Activated naive CD4-positive, alpha-beta T cell treated with Interleukin-2 at 50 U/mL for 16 hours (primary cell): ENCODE results near the gene ANKRD6.

Experiments
- DNase-seq: peaks from one replicate; pipeline ENCODE4 v3.0.0-alpha.2; 2020

ANKRD6 gene

DNA sequence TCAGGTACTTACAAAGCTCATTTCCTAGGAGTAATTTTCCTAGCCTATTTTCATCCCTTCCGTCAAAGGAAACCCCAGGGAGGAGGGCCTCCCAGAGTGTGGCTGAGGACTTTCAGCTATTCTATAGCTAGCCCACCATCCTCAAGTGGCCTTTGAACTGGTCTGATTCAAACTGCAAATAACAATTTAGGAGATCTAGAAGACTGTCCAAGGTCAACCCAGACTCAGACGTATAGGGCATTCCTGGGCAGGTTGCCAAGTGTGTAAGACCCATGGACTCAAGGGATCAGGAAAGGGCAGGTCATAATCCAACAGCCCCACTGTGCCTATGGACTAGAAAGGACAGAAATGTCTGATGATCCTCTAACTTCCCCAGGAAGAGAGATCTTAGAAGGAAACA is 18.7 kb upstream of the ANKRD6 start:
- DNase-seq = no peak

DNA sequence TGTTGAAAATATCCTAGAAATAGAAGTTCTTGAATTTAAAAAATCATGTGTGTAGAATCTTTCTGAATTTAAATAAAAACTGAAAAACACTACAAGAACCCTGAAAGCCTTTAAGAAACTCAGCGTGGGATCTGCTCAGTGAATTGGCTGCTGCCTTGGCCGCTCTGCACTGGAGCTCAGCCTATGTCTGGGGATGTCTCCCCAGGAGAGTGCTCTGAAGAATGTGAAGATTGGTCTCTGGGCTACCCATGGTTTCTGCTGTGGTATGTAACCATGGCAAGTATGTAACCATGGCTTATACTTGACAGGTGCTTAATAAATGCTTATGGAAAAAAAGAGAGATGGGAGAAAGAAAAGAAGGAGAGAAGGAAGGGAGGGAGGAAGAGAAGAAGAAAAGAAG is 17.8 kb upstream of the ANKRD6 start:
- no peak for DNase-seq

DNA sequence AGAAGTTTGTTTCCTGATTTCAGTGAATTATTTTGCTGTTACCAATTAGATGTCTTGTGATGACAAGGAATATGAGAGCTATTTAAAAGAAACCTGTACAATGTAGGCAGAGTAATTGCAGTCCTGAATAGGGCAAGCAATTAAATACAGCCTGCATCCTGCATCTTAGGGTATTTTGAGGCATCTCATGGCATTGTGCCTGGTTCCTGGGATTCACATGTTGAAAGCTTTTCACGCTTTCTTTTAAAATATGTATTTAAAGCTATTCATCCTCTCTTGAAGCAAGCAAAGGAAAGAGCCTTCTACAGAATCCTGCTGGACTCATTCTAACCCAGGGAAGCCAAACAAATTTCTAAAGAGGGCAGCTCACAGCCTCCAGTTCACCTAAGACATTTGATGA is 16.2 kb upstream of the ANKRD6 start:
- DNase-seq = no peak

DNA sequence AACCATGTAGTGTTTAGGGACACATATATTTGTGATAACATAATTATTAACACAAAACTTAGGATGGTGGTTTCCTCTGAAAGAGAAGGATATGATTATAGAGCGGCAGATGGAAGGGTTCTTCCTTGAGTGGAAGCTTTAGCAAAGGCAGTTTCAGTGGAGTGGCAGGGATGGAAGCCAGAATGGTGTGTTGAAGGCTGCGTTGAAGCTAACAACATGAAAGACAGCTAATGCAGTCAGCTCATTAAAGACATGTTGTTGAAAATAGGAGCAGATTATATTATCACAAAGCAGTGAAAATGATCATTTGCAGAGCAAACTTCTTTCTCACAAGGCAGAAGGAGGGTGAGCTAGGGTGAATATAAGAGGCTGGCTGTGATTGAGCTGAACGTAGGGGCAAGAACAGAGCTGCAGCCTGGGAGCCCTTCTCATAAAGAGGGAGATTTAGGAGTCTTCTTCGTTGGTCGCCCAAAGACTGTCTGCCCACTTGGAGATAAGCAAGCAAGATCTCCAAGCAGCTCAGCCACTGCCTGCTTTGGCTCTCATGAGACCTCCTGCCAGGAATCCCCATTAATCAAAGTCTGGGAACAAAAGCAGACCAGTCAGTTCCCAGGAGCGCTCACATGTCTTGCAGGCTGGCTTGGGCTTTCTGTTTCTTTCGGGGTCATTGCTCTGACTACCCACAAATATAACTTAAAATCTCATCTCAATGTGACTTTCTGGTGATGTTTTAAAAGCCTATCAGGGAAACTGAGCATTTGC is 2.6 kb upstream of the ANKRD6 start:
- no peak for DNase-seq

DNA sequence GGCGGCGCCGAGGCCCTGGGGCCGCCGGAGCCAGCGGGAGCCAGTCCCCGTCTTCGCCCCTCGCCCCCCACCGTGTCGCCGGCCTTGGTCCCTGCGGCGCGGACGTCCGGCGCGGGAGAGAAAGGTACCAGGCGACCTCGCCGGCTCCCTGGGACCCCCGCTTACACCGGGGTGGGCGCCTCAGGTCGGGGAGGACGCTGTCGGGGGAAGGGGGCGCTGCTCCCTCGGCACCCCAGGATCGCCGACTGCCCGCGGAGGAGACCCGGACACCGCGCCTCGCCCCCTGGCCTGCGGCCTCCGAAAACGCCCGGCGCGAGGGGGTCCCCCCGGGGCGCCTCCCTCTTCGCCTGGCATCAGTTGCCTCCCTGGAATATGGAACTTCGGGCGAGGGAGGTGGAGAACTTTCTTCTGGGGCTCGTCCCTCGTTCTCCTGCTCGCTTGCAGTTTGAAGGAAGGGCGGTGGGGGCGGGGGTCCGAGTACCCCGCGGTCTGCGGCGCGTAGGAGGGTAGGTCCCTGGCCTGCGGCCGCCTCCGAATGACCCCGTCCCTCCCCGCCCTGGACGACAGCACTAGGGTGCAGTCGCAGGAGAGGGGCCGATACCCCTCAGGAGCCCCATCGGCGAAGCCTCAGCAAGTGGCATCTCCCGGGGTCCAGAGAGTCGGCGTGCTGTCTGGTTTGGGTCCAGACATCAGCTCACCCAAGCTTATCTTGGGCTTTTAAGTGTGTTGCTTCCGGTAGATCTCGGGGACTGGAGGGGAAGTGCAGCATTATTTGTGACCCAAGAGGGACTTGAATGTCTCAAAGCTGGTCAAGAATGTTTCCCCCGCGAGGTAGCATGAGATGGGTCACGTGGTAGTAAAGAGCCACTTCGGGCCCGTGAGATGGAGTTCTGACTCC is 549 bp downstream of the ANKRD6 start:
- peak; percentile 15 for DNase-seq

DNA sequence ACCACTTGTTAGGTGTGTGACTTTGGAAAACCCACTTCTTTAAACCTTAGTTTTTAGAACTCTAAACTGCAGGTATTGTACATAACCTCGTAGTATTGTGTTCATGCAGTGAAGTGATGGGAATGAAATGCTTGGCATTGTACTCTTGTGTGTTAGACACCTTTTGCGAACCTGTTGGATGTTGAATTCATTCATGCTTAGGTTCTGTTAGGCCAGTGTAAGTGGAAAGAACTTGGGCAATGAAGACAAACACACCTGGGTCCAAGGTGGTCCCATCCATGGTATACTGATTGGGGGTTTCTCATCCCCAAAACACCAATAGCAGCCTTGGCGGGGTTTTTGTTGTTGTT is 1.2 kb downstream of the ANKRD6 start:
- DNase-seq = no peak

DNA sequence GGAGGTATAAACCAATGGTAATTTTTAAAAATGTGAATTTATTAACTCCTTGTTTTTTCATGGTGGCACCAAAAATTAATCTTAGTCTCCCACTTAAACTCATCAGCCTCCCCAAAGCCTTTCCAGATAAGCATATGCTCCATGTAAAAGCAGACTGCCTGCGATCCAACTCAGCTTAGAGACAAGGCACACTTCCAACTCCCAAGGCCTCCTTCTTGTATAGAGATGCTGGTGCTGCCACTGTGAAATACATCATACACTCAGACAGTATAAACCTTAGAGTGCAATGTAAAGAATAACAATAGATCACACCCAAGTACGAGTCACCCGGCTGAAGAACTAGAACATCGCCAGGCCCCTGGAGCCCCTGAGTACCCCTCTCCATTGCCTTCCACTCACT is 2.0 kb downstream of the ANKRD6 start:
- DNase-seq = no peak

DNA sequence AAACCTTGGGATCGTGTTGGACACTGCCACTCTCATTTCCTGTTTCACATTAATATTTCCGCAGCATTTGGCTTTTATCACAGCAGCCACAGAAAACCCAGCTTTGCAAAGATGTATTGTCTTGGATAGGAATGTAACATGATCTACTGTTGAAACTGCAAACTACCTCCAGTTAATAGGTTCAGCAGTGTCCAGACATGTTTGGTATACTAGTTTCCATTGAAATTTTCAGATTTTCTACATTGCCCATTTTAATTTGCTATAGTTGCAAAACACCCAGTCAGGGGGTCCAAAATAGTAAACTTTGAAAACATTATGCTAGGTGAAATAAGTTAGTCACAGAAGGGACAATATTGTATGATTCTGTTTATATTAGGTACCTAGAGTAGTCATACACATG is 3.3 kb downstream of the ANKRD6 start:
- DNase-seq = no peak

DNA sequence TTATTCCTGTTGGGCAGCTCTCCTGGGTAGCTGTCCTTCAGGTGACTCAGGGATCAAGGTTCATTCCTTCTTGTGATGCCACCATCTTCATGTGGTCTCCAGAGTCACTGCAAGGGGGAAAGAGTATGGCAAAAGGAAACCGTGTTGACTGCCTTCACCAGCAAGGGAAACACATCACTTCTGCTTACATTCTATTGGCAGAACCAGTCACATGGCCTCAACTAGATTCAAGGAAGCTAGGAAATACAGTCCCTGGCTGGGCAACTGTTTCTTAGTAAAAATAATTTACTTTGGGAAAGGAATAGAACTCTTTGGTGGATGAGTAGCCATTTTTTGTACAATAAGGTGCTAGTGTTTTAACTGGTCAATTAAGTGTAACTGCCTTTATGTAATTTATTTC is 5.3 kb downstream of the ANKRD6 start:
- no peak for DNase-seq

DNA sequence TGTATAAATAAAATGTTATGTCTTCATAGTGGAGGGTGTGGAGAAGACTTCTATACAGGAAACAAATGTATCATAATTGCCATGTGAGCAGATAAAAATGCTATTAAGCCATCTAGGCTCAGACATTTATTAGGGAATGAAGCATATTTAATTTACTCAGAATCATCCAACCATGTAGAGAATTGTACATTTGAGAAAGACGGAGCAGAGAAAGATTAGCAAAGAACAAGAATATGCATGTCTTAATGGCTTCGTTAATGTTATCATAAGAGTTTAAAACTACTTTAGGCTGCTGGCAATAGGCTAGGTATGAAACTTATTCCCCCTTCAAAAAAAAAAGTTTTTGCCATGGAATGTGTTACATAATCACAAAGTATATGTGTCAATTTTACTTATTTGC is 6.1 kb downstream of the ANKRD6 start:
- no peak for DNase-seq

DNA sequence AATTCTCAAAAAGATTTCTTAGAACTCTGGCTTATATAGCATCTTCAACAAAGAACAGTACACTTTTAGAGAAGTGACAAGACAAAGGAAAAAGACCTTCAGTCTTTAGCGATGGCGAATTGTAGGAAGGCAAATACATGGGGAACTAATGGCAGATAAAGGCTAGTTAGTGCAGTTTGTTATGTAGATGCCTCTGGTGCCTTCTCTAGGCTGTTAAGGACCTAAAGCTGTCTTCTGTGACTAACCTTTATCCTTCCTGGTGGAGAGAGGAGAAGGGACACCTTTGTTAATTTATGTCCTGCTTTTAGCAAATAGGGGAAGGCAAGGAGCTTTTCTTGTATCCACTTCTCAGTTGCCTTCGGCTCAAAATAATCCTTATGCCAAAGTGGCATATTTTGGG is 7.2 kb downstream of the ANKRD6 start:
- DNase-seq = no peak

DNA sequence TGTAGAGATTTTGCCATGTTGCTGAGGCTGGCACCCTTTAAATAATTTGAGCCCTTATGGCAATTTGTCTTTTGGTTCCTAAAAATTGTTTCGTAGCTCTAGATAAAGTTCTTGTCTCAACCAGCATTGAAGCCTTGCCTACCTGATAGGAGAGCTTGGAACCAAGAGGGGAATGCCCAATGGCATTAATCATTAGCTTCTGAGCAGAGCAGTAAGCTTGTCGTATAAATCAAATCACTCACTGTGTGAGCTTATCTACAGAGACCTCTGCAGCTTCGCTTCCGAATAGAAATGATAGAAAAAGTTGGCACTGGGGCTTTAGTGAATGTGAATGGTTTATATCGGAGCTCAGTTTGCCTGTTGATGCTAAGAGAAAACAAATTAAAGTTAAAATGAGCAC is 10.7 kb downstream of the ANKRD6 start:
- DNase-seq = no peak

DNA sequence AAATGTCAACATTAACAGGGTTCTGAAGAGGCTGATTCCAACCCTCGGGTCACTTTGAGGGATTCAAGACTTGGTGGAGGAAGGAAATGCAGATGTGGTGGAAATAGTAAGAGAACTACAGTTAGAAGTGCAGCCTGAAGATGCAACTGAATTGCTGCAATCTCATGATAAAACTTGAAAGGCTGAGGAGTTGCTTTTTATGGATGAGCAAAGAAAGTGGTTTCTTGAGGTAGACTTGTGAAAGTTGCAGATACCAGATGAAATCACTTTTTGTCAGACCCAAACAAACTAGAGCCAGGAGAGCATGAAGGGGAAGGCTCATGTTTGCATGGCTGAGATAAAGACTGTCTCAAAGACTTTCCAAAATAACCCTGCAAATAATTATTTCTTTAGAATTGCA is 16.2 kb downstream of the ANKRD6 start:
- DNase-seq = no peak

DNA sequence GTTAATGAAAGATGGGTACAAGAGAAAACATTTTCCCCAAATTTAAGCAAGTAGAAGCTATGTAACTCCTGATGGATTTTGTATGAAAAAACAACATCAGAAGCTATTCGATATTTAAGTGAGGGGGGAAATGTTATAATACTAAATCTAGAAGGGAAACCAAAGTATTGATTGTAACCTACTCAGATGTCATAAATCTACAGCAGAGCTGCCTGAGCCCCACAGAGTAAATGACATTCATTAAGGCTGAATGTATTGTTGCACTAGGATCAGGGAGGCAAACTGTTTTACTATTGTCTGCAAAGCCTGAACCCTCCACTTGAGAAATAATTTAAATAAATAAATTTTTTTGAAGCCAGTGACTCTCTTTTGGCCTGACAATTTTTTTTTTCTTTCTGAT is 19.3 kb downstream of the ANKRD6 start:
- no peak for DNase-seq

DNA sequence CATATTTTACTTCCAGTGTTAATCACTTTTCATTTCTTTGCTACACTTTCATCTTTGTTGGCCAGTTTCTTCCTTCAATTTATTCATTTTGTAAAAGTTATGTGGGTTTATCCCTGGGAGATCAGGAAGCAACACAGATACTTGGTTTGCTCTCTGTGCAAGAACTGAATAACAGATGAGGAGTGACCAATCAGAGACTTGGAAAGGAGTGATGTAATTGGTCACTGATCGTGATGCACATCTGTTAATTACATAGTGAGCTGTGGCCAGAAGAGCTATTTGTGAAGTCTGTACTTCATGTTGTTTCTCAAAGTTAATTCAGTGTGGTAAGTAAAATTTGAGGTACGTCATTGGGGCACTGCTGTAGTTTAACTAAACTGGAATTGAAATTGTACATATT is 21.3 kb downstream of the ANKRD6 start:
- DNase-seq = no peak

DNA sequence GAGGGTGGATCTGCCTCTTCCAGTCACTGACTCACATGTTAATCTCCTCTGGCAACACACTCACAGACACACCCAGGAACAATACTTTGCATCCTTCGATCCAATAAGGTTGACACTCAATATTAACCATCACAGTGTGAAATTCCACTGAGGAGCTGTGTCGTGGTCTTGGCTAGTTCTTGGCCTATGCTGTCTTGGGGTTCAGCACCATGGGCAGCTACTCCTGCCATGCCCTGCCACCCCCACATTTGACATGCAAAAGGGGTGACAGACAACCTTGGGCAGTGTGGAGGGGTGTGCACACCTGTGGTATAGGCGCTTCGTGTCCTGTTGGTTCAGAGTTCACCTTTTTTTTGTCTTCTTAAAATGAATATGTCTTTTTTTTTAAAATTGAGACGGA is 25.8 kb downstream of the ANKRD6 start:
- DNase-seq = no peak

DNA sequence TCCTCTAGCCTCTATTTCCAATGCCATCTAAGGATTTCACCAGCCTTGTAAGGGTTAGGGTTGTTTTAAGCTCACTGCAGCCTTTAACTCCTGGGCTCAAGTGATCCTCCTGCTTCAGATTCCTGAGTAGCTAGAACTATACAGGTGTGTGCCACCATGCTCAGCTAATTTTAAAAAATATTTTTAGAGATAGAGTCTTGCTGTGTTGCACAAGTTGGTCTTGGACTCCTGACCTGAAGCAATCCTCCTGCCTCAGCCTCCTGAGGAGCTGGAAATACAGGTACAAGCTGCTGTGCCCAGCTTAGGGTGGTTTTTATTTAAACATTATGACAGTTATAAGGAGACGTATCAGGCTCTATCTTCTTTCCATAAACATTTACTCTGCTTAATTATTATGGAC is 26.5 kb downstream of the ANKRD6 start:
- no peak for DNase-seq

DNA sequence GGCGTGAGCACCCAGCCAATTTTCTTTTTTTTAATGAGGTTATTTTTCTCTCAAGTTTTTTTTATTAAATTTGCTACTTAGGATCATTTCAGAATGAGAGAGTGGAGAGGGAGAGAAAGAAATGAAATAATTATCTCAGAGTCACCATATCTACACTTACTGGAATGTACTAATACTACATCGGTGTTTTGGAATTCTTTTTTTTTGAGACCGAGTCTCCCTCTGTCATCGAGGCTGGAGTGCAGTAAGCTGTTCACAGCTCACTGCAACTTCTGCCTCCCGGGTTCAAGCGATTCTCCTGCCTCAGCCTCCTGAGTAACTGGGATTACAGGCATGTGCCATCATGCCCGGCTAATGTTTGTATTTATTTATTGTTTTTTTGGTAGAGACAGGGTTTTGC is 27.8 kb downstream of the ANKRD6 start:
- DNase-seq = no peak

DNA sequence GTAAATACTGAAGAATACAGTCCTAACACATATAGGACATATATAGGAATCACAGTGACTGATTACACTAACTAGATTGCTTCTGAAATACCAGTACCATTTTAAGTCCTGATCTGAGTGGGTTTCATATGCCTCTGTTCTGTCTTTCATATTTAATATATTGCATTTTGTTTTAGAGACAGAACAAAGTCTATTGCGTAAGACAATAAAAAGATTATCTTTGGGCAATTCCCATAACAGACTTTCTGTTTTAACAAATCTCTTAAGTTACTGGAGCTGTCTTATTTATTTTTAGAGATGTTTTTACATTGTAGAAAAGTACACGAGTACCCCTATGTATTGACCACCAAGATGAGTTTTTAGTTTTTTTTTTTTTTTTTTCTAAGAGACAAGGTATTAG is 29.6 kb downstream of the ANKRD6 start:
- no peak for DNase-seq

DNA sequence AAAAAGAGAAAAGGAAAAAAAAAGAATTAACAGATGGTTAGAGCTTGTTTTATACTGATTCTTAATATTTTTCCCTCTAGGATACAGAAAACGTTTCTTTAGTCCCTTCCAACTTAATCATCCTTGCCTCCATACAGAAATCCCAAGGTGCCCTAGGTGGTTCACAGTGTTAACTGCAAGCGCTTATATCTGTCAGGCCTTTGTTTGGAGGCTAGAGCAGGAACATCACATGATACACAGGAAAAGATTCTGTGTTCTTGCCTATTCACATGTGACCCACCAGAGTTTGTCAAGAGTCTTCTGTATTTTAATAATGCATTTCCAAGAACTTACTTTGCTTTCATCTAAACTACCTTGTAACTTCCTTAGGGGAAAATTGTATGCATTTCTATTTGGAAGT is 31.3 kb downstream of the ANKRD6 start:
- no peak for DNase-seq

DNA sequence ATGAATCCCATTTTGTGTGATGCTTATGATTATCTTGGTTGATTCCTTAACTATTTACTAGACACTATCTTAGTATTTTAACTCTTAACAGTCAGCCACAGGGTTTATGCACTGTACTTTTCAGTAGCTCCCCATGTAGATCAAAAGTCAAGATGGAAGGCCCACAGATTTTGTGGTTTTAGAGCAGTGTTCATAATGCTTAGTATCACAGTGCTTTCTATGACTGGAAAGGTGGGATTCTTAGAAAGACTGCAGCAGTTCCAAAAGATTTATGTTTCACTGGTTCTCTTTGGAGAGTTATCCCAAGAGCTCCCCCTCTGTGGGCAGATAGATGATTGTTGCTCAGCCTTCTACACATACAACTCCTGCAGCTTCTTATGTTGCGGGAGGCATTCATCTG is 34.5 kb downstream of the ANKRD6 start:
- no peak for DNase-seq

DNA sequence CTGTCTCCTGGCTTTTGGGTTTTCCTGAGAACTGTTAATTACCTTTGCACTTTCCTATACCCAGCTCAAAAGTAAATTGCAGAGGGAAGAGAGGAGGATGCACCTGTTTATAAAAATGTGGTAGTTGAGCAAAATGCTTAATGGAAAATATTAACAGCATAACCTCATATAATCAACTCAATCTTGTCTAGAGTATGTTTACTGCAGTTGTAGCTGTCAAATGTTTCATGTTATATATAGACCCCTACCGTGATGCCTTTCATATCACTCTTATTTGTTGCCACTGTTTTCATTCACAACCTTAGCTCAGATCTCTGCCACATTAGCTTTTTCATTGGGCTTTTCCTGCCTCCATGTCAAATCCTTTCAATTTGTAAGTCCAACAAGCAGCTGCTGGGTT is 36.0 kb downstream of the ANKRD6 start:
- DNase-seq = no peak

DNA sequence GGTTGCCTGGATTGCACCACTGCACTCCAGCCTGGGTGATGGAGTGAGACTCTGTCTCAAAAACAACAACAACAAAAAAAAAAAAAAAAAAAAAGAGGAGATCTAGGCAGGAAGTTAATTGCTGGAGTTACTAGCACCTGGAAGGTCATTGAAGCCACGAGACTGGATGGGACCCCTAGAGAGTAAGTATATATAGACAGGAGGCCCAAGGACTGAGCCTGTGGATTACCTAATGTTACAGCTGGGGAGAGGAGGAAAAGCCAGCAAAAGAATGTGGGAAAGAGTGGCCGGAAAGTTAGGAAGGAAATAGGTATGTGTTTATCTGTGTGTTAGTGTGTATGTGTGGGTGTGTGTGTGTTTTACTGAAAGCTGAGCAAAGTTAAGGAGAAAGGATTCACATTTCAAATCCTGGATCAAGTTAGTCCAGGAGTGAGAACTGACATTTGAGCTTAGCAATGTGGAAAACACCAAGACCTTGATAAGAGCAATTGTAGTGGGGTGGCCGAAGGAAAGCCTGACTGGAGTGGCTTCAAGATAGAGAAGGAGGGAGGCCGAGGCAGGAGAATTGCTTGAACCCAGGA is 38.4 kb downstream of the ANKRD6 start:
- DNase-seq = no peak

DNA sequence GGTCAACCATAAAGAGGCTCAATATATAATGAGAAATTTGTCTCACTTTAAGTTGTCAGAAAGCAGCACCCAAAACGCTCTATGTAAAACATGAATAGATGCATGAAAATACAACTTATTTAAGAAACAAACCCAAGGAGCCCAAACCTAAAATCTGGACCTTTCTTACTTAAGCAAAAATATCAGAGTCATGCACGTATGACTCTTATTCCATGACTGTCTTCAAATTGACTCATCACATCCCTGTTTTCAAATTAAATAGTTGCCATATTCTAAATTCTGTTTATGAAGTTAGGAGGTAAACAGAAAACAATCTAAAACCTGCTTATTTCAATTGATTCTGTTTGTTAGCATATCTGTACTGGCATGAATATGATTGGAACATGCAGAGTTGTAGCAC is 42.1 kb downstream of the ANKRD6 start:
- DNase-seq = no peak
